ENCODE measurements around the gene OR4D1. TPM values are rescaled to one million over a fixed set of nuclear protein-coding genes. Genes with fewer than 3 reads are reported as not detected.
"Not testable (repeated sequence)": the region's sequence is repeated elsewhere in the genome, so short reads cannot be mapped to it uniquely, and the experiment has no call there.

OR4D1 gene
- polyA plus RNA-seq (2013, experiment 1 of 2): not detected
- polyA plus RNA-seq (2013, experiment 2 of 2): not detected

DNA sequence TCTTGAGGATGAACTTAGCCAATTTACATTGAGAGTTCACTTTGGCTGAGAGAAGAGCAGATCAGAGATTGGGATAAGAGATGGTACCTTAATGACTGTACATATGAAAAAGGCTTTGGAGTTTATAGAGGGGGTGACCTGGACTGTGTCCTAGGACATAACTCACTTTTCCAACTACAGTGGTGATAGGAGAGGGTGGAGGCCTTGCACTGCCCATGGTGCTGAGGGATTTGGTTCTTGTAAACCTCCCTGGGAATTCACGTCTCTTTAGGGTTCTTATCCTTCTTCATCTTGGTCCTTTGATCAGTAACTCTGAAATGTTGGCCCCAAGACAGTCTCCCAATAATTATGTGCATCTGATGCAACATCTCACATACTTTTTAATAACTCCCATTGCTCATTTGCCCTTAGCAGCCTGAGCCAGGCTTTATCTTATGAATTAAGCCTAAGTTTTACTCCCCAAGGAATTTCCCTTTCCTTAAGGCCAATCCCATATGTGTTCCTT lies at the start of gene OR4D1:
Gene OR4D1 (plus strand): TSS at position 455 of the 505 bp plus-strand sequence. CDS start 6,770 bp downstream, outside the sequence.
- no peaks in the 10 kb centered on the region for H3K36me3 ChIP-seq (ENCODE audit: control insufficient read depth, insufficient read depth, low read length)
- WGBS, 2 experiments (ENCODE audit: insufficient coverage in 2 of 2): 55% methylated on average over 1 of the region's 1 CpG; no CpG with 5 or more reads in 1 of the 2 experiments

DNA sequence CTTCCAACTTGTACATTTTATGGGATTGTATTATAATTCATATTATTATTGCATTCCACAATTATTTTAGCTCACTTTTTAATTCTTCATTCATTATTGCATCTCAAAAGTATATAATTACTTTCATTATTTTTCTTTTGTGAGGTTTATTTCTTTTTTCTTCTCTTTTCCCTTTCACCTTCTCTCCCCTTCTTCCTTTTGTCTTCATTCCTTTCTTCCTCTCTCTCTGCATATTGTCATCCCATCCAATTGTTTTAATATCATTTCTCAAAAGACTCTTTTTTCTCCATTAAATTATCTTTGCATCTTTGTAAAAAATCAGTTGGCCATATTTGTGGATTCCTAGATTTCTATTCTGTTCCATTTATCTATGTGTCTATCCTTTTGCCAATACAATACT lies 47.7 kb upstream of the OR4D1 start:
- Histone ChIP-seq H3K4me3 (ENCODE audit: extremely low read depth, insufficient read depth, low read length, poor library complexity, severe bottlenecking) (no peak overlapping the region), H3K27ac (ENCODE audit: low read depth, low read length, severe bottlenecking) (no peak overlapping the region), H3K9me3 (ENCODE audit: control insufficient read depth, low read length) (no peaks in the 10 kb centered on the region), H3K4me1 (ENCODE audit: control insufficient read depth, insufficient read depth, low read length, poor library complexity, severe bottlenecking) (no peaks in the 10 kb centered on the region), H3K36me3 (ENCODE audit: control insufficient read depth, insufficient read depth, low read length) (peaks cover 7% of the 10 kb centered on the region)

More for the DNA sequence above, at the start of gene OR4D1:
- Histone ChIP-seq H3K4me3 (ENCODE audit: extremely low read depth, insufficient read depth, low read length, poor library complexity, severe bottlenecking) (no peak within 1 kb of the TSS), H3K9me3 (ENCODE audit: control insufficient read depth, low read length) (peaks cover 9% of the 10 kb centered on the region), H3K4me1 (ENCODE audit: control insufficient read depth, insufficient read depth, low read length, poor library complexity, severe bottlenecking) (no peaks in the 10 kb centered on the region), H3K27ac (ENCODE audit: low read depth, low read length, severe bottlenecking) (no peak within 1 kb of the TSS)

DNA sequence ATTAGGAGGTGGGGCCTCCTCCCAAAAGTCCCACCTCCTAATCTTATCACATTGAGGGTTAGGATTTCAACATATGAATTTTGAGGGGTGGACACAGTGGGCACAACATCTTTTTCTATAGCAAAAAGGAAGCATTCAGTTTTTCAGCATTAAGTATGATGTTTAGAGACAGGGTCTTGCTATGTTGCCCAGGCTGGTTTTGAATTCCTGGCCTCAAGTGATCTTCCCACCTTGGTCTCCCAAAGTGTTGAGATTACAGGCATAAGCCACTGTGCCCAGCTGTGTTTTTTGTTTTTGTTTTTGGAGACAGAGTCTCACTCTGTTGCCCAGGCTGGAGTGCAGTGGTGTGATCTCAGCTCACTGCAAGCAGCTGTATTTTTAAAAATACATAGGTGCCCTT lies 46.3 kb upstream of the OR4D1 start:
- not testable (repeated sequence) for H3K4me1 ChIP-seq (ENCODE audit: control insufficient read depth, insufficient read depth, low read length, poor library complexity, severe bottlenecking); H3K9me3 ChIP-seq (ENCODE audit: control insufficient read depth, low read length); H3K36me3 ChIP-seq (ENCODE audit: control insufficient read depth, insufficient read depth, low read length); H3K27ac ChIP-seq (ENCODE audit: low read depth, low read length, severe bottlenecking); H3K4me3 ChIP-seq (ENCODE audit: extremely low read depth, insufficient read depth, low read length, poor library complexity, severe bottlenecking)

DNA sequence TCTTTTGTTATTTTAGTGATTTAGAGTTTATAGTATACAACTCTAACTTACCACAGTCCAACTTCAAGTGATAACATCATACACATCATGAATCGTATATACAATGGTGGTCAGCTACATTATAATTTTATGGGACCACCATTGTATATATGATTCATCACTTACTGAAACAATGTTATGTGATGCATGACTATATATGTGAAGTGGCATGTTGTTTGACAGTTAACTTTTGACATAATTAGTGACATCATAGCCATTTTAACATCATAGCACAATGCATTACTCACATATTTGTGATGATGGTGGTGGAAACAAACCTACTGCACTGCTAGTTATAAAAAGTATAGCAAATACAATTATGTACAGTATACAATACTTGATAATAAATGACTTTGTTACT lies 43.1 kb upstream of the OR4D1 start:
- Histone ChIP-seq H3K27ac (ENCODE audit: low read depth, low read length, severe bottlenecking) (no peak overlapping the region), H3K4me3 (ENCODE audit: extremely low read depth, insufficient read depth, low read length, poor library complexity, severe bottlenecking) (no peak overlapping the region), H3K9me3 (ENCODE audit: control insufficient read depth, low read length) (no peaks in the 10 kb centered on the region), H3K4me1 (ENCODE audit: control insufficient read depth, insufficient read depth, low read length, poor library complexity, severe bottlenecking) (no peaks in the 10 kb centered on the region), H3K36me3 (ENCODE audit: control insufficient read depth, insufficient read depth, low read length) (no peaks in the 10 kb centered on the region)
- no CpG with 5 or more reads among the region's 1 CpG for WGBS, 2 experiments (ENCODE audit: insufficient coverage in 2 of 2)

DNA sequence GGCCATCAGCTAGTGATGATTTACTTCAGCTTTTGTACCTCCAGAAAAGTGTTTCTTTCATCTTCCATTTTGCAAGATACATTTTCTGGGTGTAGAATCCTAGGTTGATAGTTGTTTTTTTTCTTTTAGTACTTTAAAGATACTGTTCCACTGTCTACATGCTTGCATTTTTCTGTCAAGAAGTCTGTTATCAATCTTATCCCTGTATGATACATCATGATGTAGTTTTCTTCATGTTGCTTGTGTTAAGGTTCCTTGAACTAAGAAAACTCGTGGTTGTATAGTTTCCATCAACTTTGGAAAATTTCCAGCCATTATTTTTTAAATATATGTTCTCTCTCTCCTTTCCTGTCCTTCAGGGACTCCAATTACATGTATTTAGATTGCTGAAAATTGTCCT lies 40.9 kb upstream of the OR4D1 start:
- H3K4me3 ChIP-seq (ENCODE audit: extremely low read depth, insufficient read depth, low read length, poor library complexity, severe bottlenecking): no peak overlapping the region
- no peaks in the 10 kb centered on the region for H3K4me1 ChIP-seq (ENCODE audit: control insufficient read depth, insufficient read depth, low read length, poor library complexity, severe bottlenecking)
- WGBS, 2 experiments (ENCODE audit: insufficient coverage in 2 of 2): no CpG with 5 or more reads among the region's 1 CpG
- no peaks in the 10 kb centered on the region for H3K9me3 ChIP-seq (ENCODE audit: control insufficient read depth, low read length)
- H3K27ac ChIP-seq (ENCODE audit: low read depth, low read length, severe bottlenecking): no peak overlapping the region
- no peaks in the 10 kb centered on the region for H3K36me3 ChIP-seq (ENCODE audit: control insufficient read depth, insufficient read depth, low read length)

DNA sequence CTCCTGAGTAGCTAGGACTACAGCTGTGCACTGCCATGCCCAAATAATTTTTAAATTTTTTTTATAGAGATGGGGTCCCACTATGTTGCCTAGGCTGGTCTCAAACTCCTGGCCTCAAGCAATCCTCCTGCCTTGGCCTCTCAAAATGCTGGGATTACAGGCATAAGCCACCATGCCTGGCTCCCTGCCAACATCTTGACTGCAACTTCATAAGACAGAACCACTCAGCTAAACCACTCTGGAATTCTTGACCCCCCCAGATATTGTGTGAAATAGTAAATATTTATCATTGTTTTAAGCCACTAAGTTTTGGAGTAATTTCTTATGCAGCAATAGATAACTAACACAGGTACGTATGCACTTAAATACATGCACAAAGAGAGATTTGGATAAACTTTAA lies 39.0 kb upstream of the OR4D1 start:
- WGBS, 2 experiments (ENCODE audit: insufficient coverage in 2 of 2): no CpG with 5 or more reads among the region's 1 CpG
- no peaks in the 10 kb centered on the region for H3K9me3 ChIP-seq (ENCODE audit: control insufficient read depth, low read length)
- no peak overlapping the region for H3K4me3 ChIP-seq (ENCODE audit: extremely low read depth, insufficient read depth, low read length, poor library complexity, severe bottlenecking)
- H3K27ac ChIP-seq (ENCODE audit: low read depth, low read length, severe bottlenecking): no peak overlapping the region
- no peaks in the 10 kb centered on the region for H3K4me1 ChIP-seq (ENCODE audit: control insufficient read depth, insufficient read depth, low read length, poor library complexity, severe bottlenecking)
- no peaks in the 10 kb centered on the region for H3K36me3 ChIP-seq (ENCODE audit: control insufficient read depth, insufficient read depth, low read length)

DNA sequence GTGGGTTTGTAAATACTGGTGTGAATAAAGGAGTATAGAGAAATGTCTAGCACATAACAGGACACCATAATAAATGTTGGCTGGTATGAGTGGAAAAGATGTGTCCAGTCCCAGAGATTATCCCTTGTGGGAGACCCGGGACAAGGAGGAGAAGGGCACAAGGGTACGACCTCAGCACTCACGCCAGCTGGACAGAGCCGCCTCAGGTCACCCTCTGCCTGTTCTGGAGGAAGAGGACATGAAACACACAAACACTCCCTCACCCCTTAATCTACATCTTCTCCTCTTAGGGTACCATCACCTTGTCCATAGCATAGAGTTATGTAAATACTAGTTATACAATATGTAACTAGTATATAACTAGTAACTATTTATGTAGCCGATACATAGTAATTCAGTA lies 38.2 kb upstream of the OR4D1 start:
- Histone ChIP-seq H3K9me3 (ENCODE audit: control insufficient read depth, low read length) (no peaks in the 10 kb centered on the region), H3K36me3 (ENCODE audit: control insufficient read depth, insufficient read depth, low read length) (no peaks in the 10 kb centered on the region), H3K4me1 (ENCODE audit: control insufficient read depth, insufficient read depth, low read length, poor library complexity, severe bottlenecking) (no peaks in the 10 kb centered on the region), H3K4me3 (ENCODE audit: extremely low read depth, insufficient read depth, low read length, poor library complexity, severe bottlenecking) (no peak overlapping the region), H3K27ac (ENCODE audit: low read depth, low read length, severe bottlenecking) (no peak overlapping the region)
- 44% methylated on average over 2 of the region's 5 CpGs; no CpG with 5 or more reads in 1 of the 2 experiments for WGBS, 2 experiments (ENCODE audit: insufficient coverage in 2 of 2)

DNA sequence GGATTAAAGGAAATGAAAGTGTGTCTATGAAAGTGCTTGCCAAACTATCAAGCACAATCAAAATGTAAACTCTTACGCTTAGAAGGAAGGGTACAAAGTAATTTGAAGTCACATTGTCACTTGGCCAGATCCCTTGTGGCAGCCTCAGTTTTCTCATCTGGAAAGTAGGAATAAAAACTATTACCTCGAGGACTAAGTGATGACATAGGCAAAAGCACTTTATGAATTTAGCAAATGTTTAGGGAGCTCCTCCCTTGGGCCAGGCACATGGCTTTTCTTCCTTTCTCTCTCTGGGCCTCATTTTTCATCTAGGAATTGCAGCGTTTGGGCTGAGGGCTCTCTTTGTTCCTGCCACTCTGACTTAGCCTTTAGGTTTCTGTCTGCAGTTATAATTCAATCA lies 36.5 kb upstream of the OR4D1 start:
- H3K4me1 ChIP-seq (ENCODE audit: control insufficient read depth, insufficient read depth, low read length, poor library complexity, severe bottlenecking): no peaks in the 10 kb centered on the region
- no peak overlapping the region for H3K4me3 ChIP-seq (ENCODE audit: extremely low read depth, insufficient read depth, low read length, poor library complexity, severe bottlenecking)
- H3K27ac ChIP-seq (ENCODE audit: low read depth, low read length, severe bottlenecking): no peak overlapping the region
- WGBS, 2 experiments (ENCODE audit: insufficient coverage in 2 of 2): 77 to 90% methylated on average over 3 of the region's 3 CpGs
- H3K9me3 ChIP-seq (ENCODE audit: control insufficient read depth, low read length): no peaks in the 10 kb centered on the region
- no peaks in the 10 kb centered on the region for H3K36me3 ChIP-seq (ENCODE audit: control insufficient read depth, insufficient read depth, low read length)

DNA sequence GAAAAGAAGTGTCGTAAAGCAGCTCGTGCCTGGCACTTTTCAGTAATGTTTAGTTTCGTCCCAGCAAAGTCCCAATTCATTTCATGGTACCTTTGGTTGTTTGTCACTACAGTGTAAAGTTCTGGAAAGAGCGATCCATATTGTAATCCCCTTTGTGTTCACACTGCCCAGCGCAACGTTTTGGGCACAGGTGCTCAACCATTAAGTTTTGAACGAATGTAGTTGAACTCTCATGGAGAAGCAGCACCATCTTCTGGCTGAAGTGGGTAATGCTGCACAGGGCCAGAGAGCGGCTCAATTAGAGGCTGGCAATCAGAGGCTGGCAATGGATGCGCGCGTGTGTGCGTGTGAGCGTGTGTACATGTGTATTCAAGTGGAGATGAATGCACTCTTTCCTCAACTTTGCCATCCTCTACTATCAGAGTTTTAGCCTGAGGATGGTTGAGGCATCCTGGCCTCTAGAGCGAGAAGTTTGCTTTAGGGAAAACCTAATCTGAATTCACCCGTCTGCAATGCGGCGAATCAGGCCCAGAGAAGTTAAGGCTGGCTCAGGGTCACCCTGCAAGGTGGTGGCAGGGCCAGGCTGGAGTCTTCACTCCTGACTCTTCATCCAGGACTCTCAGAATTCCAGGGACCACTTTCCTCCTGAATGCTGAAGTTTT lies 35.1 kb upstream of the OR4D1 start:
- WGBS, 2 experiments (ENCODE audit: insufficient coverage in 2 of 2): 51 to 61% methylated on average over 13 to 17 of the region's 17 CpGs
- Histone ChIP-seq H3K27ac (ENCODE audit: low read depth, low read length, severe bottlenecking) (no peak overlapping the region), H3K9me3 (ENCODE audit: control insufficient read depth, low read length) (no peaks in the 10 kb centered on the region), H3K4me3 (ENCODE audit: extremely low read depth, insufficient read depth, low read length, poor library complexity, severe bottlenecking) (no peak overlapping the region), H3K4me1 (ENCODE audit: control insufficient read depth, insufficient read depth, low read length, poor library complexity, severe bottlenecking) (no peaks in the 10 kb centered on the region), H3K36me3 (ENCODE audit: control insufficient read depth, insufficient read depth, low read length) (no peaks in the 10 kb centered on the region)

DNA sequence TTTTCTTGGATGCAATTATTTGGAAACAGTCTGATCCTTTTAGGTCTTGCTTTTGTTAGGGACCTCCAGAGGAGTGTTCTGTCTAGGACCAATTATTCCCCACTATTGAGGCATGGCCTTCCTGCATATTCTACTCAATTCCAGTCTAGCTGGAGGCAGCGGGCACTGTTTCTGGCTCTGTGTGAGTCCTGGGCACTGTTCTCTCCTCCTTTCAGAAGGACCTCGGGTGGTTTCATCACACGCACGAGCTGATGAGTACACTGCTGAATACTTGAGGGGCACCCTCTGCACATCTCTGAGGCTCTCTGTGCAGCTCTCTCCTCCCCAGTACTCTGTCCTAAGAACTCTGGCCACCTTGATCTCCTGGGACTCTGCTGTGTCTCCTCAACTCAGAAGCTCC lies 34.2 kb upstream of the OR4D1 start:
- WGBS, 2 experiments (ENCODE audit: insufficient coverage in 2 of 2): 84 to 85% methylated on average over 4 of the region's 4 CpGs
- H3K9me3 ChIP-seq (ENCODE audit: control insufficient read depth, low read length): no peaks in the 10 kb centered on the region
- no peak overlapping the region for H3K27ac ChIP-seq (ENCODE audit: low read depth, low read length, severe bottlenecking)
- no peaks in the 10 kb centered on the region for H3K4me1 ChIP-seq (ENCODE audit: control insufficient read depth, insufficient read depth, low read length, poor library complexity, severe bottlenecking)
- H3K36me3 ChIP-seq (ENCODE audit: control insufficient read depth, insufficient read depth, low read length): no peaks in the 10 kb centered on the region
- no peak overlapping the region for H3K4me3 ChIP-seq (ENCODE audit: extremely low read depth, insufficient read depth, low read length, poor library complexity, severe bottlenecking)

DNA sequence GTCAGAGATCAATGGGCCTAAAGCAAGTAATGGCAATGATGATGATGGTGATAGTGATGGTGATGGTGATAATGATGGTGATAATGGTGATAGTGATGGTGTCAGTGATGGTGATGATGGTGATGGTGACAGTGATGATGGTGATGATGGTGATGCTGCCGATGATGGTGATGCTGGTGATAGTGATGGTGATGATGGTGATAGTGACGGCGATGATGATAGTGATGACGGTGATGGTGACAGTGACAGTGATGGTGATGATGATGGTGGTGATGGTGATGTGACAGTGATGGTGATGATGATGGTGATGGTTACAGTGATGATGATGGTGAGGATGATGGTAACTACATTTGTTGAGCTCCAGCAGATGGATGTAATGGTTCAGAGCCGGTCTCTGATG lies 30.8 kb upstream of the OR4D1 start:
- H3K4me1 ChIP-seq (ENCODE audit: control insufficient read depth, insufficient read depth, low read length, poor library complexity, severe bottlenecking): no peaks in the 10 kb centered on the region
- WGBS, 2 experiments (ENCODE audit: insufficient coverage in 2 of 2): 83 to 92% methylated on average over 5 of the region's 5 CpGs
- no peak overlapping the region for H3K4me3 ChIP-seq (ENCODE audit: extremely low read depth, insufficient read depth, low read length, poor library complexity, severe bottlenecking)
- H3K27ac ChIP-seq (ENCODE audit: low read depth, low read length, severe bottlenecking): no peak overlapping the region
- no peaks in the 10 kb centered on the region for H3K9me3 ChIP-seq (ENCODE audit: control insufficient read depth, low read length)
- no peaks in the 10 kb centered on the region for H3K36me3 ChIP-seq (ENCODE audit: control insufficient read depth, insufficient read depth, low read length)

Measured in mesodermal cell (in vitro differentiated cells).